NB4 (cell line): ENCODE measurements around the gene LRRC49.

Source experiments
- DNase-seq: peaks from one replicate; pipeline ENCODE4 v3.0.0; 2010; ENCODE audit warnings: low read depth
- H3K4me3 ChIP-seq: one replicate; pipeline ENCODE4 v1.5.1; 2011; ENCODE audit warnings: mild to moderate bottlenecking, low read depth, low read length, moderate library complexity
- CTCF ChIP-seq: IDR thresholded peaks from one replicate; pipeline ENCODE4 v1.5.1; 2012; ENCODE audit warnings: low read depth, low read length
- MAX ChIP-seq: IDR thresholded peaks from 2 replicates; pipeline ENCODE4 v1.6.1; 2011; ENCODE audit warnings: low read depth, low read length
- MYC ChIP-seq: IDR thresholded peaks from 2 replicates; pipeline ENCODE4 v1.6.1; 2011; ENCODE audit warnings: low read depth, low read length
- POLR2A ChIP-seq: IDR thresholded peaks from 2 replicates; pipeline ENCODE4 v1.6.1; 2011; ENCODE audit warnings: mild to moderate bottlenecking; ENCODE audit not compliant: insufficient read length; ENCODE audit errors: extremely low read depth

LRRC49 gene

GRCh38 chr15:71048913-71049675, 156.5 kb downstream of the LRRC49 start:
- TF ChIP-seq MAX (no peak), POLR2A (no peak), CTCF (no peak), MYC (no peak)
- H3K4me3 ChIP-seq = no peak overlapping the region
- no peak for DNase-seq

GRCh38 chr15:71049706-71050422, 157.2 kb downstream of the LRRC49 start:
- TF ChIP-seq MAX (no peak), POLR2A (no peak), MYC (no peak), CTCF (no peak)
- DNase-seq = no peak
- H3K4me3 ChIP-seq = no peak overlapping the region

GRCh38 chr15:71050461-71050860, 157.8 kb downstream of the LRRC49 start:
- no peak for DNase-seq
- no peak overlapping the region for H3K4me3 ChIP-seq
- no peak for TF ChIP-seq MYC
- no peak for TF ChIP-seq POLR2A
- TF ChIP-seq CTCF = no peak
- TF ChIP-seq MAX = no peak

GRCh38 chr15:71051539-71051938, 158.9 kb downstream of the LRRC49 start:
- no peak for DNase-seq
- no peak overlapping the region for H3K4me3 ChIP-seq
- TF ChIP-seq POLR2A (no peak), CTCF (no peak), MAX (no peak), MYC (no peak)

- no peak overlapping the region for H3K4me3 ChIP-seq
- TF ChIP-seq POLR2A (no peak), MAX (no peak), MYC (no peak), CTCF (no peak)
- no peak for DNase-seq
These were observed 159.7 kb downstream of the LRRC49 start for GRCh38 chr15:71052356-71052755.
